Neutrophil (primary cell): Measurements from ENCODE around the gene PKP3.
"Not testable (repeated sequence)": the region's sequence is repeated elsewhere in the genome, so short reads cannot be mapped to it uniquely, and the experiment has no call there.

ENCODE experiments used
- H3K27ac ChIP-seq: fragments of 200-600 bp; sonication (generic); 2 replicates; pipeline ENCODE4 v1.5.1; 2016; ENCODE audit warnings: mild to moderate bottlenecking, moderate library complexity
- H3K27me3 ChIP-seq: fragments of 200-600 bp; sonication (generic); 2 replicates; pipeline ENCODE4 v1.6.0; 2016; ENCODE audit warnings: mild to moderate bottlenecking
- H3K36me3 ChIP-seq: fragments of 200-600 bp; sonication (generic); 2 replicates; pipeline ENCODE4 v1.5.1; 2017
- H3K4me1 ChIP-seq, 2 experiments: fragments of 200-600 bp in 1 of 2; sonication (generic) in 1 of 2; 1 replicate in 1 of 2; 2 replicates in 1 of 2; pipeline versions ENCODE4 v1.5.1 to v1.6.1; 2013 to 2016; ENCODE audit warnings: low read depth in 1 of 2, low read length in 1 of 2, mild to moderate bottlenecking in 1 of 2, moderate library complexity in 1 of 2; ENCODE audit not compliant: control insufficient read depth in 1 of 2, insufficient read depth in 1 of 2
- H3K4me3 ChIP-seq, 2 experiments: fragments of 200-600 bp in 1 of 2; sonication (generic) in 1 of 2; 1 replicate in 1 of 2; 2 replicates in 1 of 2; pipeline ENCODE4 v1.5.1; 2013 to 2016; ENCODE audit warnings: low read depth in 1 of 2, low read length in 1 of 2, mild to moderate bottlenecking in 1 of 2, moderate library complexity in 1 of 2
- H3K9me3 ChIP-seq: fragments of 200-600 bp; sonication (generic); 2 replicates; pipeline ENCODE4 v1.5.1; 2016
- TF ChIP-seq, protein P1 (sequence below): fragments of 200-600 bp; sonication (generic); IDR thresholded peaks from 2 replicates; pipeline ENCODE4 v1.5.1; 2016; ENCODE audit warnings: antibody characterized with exemption

PKP3 gene

DNA sequence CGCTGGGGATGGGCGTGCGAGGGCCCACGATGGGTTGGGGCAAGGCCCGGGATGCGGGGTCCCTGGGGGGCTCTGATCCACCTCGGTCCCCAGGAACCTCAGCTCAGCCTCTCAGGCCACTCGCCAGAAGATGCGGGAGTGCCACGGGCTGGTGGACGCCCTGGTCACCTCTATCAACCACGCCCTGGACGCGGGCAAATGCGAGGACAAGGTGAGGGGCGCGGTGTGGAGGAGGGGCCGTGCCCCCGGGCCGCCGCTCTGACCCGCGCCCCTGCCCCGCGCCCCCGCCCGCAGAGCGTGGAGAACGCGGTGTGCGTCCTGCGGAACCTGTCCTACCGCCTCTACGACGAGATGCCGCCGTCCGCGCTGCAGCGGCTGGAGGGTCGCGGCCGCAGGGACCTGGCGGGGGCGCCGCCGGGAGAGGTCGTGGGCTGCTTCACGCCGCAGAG is 6.3 kb downstream of the PKP3 start:
- Histone ChIP-seq H3K36me3 (no peaks in the 10 kb centered on the region), H3K27ac (no peak overlapping the region), H3K4me3 (no peak overlapping the region), H3K4me1 (peaks cover 0 to 8% of the 10 kb centered on the region in 2 experiments), H3K9me3 (no peaks in the 10 kb centered on the region), H3K27me3 (peaks cover 55% of the 10 kb centered on the region)
- TF ChIP-seq, protein P1, sequence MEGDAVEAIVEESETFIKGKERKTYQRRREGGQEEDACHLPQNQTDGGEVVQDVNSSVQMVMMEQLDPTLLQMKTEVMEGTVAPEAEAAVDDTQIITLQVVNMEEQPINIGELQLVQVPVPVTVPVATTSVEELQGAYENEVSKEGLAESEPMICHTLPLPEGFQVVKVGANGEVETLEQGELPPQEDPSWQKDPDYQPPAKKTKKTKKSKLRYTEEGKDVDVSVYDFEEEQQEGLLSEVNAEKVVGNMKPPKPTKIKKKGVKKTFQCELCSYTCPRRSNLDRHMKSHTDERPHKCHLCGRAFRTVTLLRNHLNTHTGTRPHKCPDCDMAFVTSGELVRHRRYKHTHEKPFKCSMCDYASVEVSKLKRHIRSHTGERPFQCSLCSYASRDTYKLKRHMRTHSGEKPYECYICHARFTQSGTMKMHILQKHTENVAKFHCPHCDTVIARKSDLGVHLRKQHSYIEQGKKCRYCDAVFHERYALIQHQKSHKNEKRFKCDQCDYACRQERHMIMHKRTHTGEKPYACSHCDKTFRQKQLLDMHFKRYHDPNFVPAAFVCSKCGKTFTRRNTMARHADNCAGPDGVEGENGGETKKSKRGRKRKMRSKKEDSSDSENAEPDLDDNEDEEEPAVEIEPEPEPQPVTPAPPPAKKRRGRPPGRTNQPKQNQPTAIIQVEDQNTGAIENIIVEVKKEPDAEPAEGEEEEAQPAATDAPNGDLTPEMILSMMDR, result no peak

DNA sequence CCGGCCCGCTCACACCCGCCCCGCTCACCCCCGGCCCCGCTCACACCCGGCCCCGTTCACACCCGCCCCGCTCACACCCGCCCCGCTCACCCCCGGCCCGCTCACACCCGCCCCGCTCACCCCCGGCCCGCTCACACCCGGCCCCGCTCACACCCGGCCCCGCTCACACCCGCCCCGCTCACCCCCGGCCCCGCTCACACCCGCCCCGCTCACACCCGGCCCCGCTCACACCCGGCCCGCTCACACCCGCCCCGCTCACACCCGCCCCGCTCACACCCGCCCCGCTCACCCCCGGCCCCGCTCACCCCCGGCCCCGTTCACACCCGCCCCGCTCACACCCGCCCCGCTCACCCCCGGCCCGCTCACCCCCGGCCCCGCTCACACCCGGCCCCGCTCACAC is 7.2 kb downstream of the PKP3 start:
- not testable (repeated sequence) for H3K4me3 ChIP-seq, H3K9me3 ChIP-seq, H3K36me3 ChIP-seq, H3K27ac ChIP-seq, H3K4me1 ChIP-seq
- H3K27me3 ChIP-seq, result peaks cover 46% of the 10 kb centered on the region

DNA sequence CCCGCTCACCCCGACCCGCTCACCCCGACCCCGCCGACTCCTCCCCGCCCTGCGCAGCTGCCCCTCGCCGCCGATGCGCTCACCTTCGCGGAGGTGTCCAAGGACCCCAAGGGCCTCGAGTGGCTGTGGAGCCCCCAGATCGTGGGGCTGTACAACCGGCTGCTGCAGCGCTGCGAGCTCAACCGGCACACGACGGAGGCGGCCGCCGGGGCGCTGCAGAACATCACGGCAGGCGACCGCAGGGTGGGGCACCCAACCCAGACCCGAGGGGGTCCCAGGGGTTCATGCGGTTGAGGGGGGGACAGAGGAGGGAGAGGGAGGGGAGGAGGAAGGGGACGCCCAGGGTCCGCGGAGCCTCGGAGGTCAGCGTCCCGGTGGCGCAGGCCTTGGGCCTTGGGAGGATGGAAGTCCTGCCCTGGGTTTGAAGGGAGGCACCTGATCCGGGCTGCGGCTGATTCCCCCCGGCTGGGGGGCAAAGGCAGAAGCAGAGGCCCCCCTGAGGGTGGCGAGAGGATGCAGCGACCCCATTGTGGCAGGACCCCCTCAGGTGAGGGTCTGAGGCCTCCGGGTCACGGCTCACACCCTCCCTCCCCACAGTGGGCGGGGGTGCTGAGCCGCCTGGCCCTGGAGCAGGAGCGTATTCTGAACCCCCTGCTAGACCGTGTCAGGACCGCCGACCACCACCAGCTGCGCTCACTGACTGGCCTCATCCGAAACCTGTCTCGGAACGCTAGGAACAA is 9.2 kb downstream of the PKP3 start:
- peaks cover 32% of the 10 kb centered on the region for H3K27me3 ChIP-seq
- TF ChIP-seq, protein P1, result no peak
- H3K36me3 ChIP-seq, result no peaks in the 10 kb centered on the region
- H3K4me3 ChIP-seq, result no peak overlapping the region
- no peak overlapping the region for H3K27ac ChIP-seq
- H3K4me1 ChIP-seq, result peaks cover 10 to 13% of the 10 kb centered on the region in 2 experiments
- H3K9me3 ChIP-seq, result no peaks in the 10 kb centered on the region

DNA sequence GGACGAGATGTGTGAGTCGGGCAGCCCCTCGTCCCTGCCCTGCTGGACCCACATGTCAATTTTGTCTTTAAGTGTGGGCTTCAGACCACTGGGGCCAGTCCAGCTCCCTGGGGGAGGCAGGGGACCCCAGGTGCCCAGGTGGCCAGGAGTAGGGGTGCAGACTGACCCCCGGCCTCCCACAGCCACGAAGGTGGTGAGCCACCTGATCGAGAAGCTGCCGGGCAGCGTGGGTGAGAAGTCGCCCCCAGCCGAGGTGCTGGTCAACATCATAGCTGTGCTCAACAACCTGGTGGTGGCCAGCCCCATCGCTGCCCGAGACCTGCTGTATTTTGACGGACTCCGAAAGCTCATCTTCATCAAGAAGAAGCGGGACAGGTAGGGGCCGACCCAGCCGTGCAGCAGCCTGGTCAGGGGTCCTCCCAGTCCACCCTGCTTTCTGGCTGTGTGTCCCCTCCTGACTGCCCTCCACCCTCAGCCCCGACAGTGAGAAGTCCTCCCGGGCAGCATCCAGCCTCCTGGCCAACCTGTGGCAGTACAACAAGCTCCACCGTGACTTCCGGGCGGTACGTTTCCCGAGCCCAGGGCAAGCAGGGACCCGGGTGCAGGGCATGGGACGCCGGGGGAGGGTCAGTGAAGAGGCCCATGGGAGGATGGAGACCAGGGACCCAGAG is 9.9 kb downstream of the PKP3 start:
- Histone ChIP-seq H3K4me3 (no peak overlapping the region), H3K27ac (no peak overlapping the region), H3K27me3 (peaks cover 30% of the 10 kb centered on the region), H3K9me3 (no peaks in the 10 kb centered on the region), H3K36me3 (no peaks in the 10 kb centered on the region), H3K4me1 (peaks cover 10 to 13% of the 10 kb centered on the region in 2 experiments)
- TF ChIP-seq, protein P1, result no peak

DNA sequence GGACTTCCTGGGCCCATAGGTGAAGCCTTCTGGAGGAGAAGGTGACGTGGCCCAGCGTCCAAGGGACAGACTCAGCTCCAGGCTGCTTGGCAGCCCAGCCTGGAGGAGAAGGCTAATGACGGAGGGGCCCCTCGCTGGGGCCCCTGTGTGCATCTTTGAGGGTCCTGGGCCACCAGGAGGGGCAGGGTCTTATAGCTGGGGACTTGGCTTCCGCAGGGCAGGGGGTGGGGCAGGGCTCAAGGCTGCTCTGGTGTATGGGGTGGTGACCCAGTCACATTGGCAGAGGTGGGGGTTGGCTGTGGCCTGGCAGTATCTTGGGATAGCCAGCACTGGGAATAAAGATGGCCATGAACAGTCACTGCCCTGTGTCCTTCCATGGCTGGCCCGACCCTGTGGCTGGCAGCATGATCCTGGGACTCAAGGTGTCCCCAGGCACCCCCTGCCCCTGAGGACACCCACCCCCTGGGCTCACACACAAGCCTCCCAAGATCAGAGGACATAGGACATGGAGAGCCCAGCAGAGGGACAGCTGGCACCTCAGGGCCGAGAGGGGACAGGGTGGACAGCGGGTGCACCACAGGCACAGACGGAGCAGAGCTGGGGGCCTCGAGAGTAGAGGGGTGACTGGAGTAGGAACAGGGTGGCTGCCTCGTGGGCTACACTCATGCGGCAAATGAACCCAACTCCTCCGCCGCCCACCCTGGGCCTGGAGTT is 10.7 kb downstream of the PKP3 start:
- H3K36me3 ChIP-seq, result no peaks in the 10 kb centered on the region
- no peak overlapping the region for H3K4me3 ChIP-seq
- H3K27me3 ChIP-seq, result peaks cover 25% of the 10 kb centered on the region
- H3K4me1 ChIP-seq, result peaks cover 10 to 13% of the 10 kb centered on the region in 2 experiments
- H3K27ac ChIP-seq, result no peak overlapping the region
- no peaks in the 10 kb centered on the region for H3K9me3 ChIP-seq
- TF ChIP-seq, protein P1, result no peak
